Measurements from ENCODE around the gene NAV2.
A peak's percentile ranks its signal among the peaks of the same experiment; 100 is the strongest.

Gene NAV2

DNA sequence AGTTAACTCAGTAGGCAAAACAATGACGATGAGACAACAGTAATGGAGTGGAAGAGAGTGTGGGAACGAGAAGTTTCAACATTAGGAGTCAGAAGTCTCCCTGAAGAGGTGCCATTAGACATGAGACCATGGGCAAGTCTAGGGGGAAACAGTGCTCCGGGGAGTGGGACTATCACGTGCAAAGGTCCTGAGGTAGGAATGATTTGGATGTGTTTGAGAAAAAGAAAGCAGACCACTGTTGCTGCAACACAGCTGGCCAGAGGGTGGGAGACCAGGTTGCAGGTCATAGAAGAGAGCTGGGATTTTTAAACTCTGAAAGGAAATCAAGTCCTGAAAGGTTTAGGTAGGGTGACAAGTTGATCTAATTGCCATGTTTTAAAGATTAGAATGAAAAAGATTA, 63.0 kb downstream of the NAV2 start:
- no peak for DNase-seq (ENCODE audit: low spot score)

DNA sequence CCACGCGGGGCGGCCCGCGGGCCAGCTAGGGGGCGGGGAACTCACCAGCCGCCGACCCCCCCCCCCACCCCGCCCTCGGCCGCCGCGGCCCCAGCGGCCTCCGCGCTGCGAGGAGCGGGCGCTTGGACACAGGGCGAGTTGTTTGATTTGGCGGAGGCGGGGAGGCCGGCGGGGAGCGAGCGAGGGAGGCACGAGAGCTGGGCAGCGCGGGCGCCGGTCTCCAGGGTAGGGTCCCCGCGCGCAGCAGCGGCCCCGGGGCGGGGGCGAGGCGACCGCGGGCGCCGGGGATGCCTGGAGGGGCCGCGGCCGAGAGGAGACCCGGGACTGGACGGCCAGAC, 64.4 kb downstream of the NAV2 start:
- DNase-seq (ENCODE audit: low spot score), result peak; percentile 40

DNA sequence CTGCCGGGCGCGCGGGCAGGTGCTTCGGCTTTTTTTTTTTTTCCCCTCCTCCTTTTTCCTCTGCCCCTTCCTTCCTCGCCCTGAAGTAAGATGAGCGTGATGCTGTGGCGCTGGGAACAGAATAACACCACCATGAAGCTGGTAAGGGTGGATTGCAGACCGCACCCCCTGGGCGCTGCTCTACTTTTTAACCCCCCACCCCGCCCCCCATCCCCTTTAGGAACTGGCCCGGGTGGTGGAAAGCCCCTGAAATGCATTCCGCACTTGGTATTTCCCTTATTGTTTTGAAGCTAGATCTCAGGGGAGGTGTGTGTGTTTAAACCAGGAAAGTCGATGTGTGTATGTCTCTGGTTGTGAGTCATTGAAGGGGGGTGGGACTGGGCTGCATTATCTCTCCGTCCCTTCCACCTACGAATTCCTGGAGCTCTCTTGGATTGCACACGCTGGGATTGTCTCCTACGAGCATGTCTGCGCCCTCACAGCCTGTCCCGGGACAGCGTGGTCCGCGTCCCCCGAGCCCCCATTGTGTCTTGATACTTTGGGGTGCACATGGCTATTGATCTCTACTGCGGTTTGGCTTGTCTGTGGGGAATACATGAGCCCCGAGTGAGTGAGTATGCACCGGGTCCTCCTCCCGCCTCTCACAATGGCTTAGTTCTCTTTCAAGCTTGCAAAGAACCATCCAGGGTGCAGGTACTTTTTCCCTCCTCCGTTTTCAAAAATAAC, 64.9 kb downstream of the NAV2 start:
- DNase-seq (ENCODE audit: low spot score), result no peak

DNA sequence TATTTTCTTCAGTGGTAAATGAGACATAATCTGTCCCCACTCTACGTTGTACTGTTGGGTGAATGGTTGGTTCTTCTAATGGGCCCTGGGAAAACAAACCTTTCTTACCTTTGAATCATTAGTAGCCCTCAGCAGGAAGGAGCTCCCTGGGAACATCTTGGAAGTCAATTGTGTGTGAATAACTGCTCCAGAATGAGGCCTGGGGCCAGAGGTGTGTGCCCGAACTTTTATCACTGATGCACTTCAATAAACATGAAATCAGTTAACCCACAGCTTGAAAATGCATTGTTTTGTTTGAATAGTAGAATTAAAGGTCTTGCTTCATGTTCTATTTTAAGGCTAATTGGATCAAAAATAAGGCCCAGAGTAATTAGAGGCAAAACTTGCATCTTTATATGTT, 67.1 kb downstream of the NAV2 start:
- DNase-seq (ENCODE audit: low spot score), result no peak

- no peak for DNase-seq (ENCODE audit: low spot score)
Observed at GRCh38 chr11:19781351-19781750, 68.7 kb downstream of the NAV2 start.

- no peak for DNase-seq (ENCODE audit: low spot score)
Observed at GRCh38 chr11:19785265-19785664, 72.6 kb downstream of the NAV2 start.

DNA sequence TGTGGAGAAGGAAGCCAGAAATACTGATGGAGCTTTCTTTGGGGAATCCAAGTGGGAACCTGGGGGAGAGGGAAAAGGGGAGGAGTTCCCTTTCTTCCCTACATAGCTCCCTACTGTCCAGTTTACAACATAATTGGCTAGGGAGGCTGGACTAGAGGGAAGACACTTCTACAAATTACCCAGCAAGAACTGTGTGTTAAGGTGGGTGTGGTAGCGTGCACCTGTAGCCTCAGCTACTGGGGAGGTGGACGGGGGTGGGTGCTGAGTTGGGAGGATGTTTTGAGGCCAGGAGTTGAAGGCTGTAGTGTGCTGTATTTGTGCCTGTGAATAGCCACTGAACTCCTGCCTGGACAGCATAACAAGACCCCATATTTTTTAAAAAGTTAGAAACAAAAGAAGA, 74.0 kb downstream of the NAV2 start:
- DNase-seq (ENCODE audit: low spot score), result no peak

DNA sequence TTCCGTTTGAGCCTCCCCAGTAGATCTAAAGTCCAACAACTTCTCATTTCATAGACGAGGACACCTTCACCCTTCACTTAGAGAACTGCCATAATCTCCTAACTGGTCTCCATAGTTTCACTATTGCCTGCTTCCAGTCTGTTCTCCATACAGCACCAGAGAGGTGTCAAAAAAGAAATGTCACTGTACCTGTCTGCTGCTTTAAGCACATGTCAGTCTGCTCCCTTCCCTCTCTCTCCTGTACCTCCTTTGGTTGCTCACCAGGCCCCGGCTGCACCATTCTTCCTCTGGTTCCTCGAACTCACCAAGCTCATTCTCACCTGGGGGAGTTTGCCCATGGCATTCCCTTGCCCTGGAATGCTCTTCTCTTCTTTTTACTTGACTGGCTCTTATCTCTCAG, 75.8 kb downstream of the NAV2 start:
- no peak for DNase-seq (ENCODE audit: low spot score)

GRCh38 chr11:19789245-19789644, 76.6 kb downstream of the NAV2 start:
- DNase-seq (ENCODE audit: low spot score), result no peak

- no peak for DNase-seq (ENCODE audit: low spot score)
Observed at GRCh38 chr11:19789835-19790710, 77.4 kb downstream of the NAV2 start.

DNA sequence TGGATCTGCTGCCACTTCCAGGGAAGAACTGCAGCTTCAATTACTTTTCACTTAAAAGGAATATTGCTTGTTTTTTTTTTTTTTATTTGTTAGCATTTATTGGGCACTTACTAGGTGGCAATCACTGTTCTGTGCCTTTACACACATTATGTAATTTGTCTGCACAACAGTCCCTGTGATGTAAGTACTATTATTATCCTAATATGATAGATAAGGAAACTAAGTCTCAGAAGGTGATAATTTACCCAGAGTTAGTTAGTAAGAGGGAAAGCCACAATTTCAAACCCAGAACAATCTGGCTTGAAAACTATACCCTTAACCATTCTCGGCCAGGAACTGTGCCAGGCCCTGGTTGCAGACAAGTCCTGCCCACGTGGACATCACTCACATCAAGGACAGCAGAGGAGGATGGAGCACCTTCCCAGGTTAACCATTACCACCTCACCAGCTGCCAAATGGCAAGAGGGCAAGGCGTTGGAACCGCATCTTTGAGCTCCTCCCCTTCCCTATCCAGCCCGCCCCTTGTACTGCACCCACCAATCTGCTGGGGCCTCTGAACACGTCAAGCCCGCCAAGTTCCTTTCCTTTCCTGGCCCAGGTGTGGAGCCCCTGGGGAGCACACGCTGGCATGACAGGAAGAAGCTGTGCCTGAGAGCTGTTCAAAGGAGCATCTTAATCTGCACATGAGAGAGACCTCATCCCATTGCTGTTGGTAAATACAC, 78.4 kb downstream of the NAV2 start:
- no peak for DNase-seq (ENCODE audit: low spot score)

DNA sequence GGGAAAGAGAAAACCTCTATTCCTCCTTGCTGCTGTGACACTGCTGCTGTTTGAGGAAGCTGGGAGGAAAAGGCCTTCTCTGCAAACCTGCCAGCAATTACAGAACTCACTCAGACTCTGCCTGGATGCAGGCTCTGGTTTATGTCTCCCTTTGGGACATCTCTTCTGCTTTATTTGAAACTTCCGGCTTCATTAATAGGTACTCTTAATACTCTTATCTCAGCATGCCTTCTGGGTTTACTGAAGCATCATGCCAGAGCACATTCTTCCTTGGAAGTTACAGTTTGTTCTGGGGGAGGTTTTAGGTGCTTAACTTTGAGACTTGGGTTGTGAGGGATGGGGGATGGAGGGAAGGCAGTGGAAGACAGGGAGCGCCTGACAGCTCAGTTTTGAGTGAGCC, 79.9 kb downstream of the NAV2 start:
- no peak for DNase-seq (ENCODE audit: low spot score)

GRCh38 chr11:19793326-19793725, 80.7 kb downstream of the NAV2 start:
- DNase-seq (ENCODE audit: low spot score), result no peak

DNA sequence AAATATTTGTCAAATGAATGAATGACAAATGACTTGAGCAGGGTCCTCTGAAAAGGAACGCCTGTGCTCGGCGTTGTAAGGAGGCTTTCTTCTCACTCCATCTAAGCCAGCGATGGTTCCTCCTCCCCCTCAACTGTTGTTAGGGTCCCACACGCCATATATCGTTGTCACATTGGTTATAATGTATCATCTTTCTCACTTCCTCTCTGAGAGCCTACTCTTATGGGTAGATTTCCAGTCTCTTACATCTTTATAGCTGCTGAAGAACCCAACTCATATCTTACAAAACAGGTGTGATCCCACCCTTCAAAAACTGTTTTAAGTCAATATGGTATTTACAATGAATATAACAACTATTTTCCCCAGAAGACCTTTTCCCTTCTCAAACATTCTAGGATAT, 81.5 kb downstream of the NAV2 start:
- no peak for DNase-seq (ENCODE audit: low spot score)

DNA sequence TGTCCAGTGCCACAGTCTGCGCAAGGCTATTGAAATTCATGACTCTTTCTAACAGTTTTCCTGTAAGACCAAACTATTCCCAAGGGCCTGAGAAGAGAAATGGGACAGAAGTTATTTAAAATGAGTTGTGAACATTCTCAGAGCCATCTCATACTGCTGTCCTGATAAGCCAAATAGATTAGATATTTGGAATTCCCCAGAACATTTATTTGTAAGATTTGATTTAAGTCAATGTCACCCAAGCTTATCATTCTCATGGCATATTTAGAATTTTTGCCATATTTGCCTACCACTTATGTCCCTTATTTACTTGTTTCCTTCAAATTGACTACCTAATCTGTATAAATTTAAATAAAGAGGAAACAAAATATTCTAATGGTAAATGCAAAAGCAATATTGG, 82.4 kb downstream of the NAV2 start:
- DNase-seq (ENCODE audit: low spot score), result no peak

DNA sequence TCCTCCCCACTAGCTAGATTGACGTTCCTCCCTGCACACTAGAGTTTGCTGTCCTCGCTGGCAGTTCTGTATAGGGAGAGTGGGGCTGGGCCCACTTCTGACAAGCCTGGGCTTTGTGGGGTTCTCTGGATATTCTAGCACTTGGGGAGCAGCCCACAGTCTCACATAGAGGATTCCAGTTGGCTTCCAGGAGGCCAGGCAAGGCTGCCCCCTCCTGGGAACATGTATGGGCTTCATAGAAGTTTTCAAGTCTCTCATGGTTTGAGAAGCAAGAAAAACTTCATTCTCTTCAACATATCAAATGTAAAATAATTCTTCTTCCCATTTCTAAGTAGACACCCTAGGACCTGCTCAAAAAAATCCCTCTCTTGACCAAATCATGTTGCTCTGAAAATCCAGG, 87.5 kb downstream of the NAV2 start:
- no peak for DNase-seq (ENCODE audit: low spot score)

DNA sequence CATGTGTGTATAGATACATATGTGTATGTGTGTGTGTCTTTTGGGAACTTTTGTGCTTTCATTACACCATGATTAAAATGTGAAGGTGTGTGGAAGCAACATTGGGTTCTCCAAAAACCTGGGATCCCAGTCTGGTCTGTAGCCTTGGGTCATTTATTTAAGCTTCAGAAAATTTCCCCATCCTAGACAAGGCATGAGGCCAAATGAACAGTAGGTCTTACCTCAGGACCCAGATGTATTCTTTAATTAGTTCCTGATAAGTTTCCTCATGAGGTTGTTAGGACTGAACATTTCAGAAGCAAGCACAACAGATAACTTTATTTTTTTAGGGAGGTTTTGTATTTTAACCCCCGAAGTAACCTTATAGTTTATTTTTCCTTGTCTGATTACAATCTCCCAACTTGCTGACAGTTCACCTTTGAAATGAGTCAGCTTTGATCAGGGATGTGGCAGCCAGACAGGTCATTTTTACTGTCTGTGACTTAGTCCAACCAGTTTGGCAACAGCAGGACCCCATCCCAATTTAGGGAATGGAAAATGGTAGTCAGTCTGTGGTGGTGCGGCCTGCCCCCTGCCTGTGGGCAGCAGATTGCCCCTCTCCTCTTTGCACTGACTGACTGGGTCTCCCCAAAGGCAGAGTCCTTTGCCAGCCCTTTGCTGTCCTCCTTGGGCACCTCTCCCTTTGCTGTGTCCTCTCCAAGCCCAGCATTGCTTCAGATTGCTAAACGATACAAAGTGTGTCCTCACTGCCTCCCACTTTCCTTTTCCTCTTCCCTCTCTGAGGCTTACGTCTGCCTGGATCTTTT, 88.3 kb downstream of the NAV2 start:
- DNase-seq (ENCODE audit: low spot score), result no peak

DNA sequence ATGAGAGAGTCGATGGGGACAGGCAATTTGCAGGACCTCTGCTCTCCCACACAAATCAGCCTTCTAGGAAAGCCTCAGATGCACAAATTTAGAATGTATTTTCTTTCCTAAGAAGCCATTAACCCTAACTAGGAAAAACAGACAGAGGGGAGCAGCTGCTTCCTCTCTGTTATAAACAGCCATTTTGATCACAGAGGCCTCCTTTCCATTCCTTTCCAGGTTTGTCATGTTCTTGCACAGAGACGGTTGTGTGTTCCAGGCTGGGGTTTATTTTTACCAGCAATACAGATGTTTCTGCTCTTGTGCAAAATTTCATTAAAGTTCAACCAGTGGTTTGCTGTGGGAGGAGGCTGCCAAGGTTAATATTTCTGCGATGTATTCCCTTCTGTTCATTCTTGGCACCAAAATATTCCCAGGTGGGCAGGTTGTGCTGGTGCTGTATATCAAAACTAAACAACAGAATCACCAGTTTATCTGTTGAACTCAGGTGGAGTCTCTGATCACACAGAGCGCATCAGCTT, 90.2 kb downstream of the NAV2 start:
- DNase-seq (ENCODE audit: low spot score), result no peak

DNA sequence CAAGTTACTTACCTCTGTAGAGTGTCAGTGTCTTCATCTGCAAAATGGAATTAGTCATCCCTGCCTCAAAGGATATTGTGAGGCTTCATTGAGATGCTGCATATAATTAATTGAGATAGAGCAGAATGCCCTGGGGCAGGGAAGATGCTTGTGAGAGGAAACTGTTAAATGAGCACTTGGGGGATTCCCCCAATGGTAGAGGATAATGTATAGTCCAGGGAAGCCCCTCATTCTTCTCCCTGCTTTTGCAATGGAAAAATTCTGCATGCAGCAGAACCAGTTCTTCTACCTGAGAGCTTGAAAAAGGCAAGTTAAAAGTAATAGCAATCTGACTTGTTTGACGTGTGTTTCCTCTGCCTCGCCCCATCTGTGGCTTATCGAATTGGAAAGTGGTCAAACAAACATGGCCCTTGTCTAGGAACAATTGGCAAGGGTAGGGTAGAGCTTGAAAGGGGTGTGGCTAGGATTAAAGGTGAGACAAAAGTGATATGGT, 90.9 kb downstream of the NAV2 start:
- no peak for DNase-seq (ENCODE audit: low spot score)

- DNase-seq (ENCODE audit: low spot score), result no peak
Observed at GRCh38 chr11:19805376-19805775, 92.7 kb downstream of the NAV2 start.

GRCh38 chr11:19805827-19806226, 93.2 kb downstream of the NAV2 start:
- DNase-seq (ENCODE audit: low spot score), result no peak

- DNase-seq (ENCODE audit: low spot score), result no peak
Observed at GRCh38 chr11:19806251-19806650, 93.6 kb downstream of the NAV2 start.

All from D341Med (cell line).